GM20431 (cell line): ENCODE results near the gene OR10G2.
"Not testable (repeated sequence)": the region's sequence is repeated elsewhere in the genome, so short reads cannot be mapped to it uniquely, and the experiment has no call there.

Experiments used
- in situ Hi-C: fragments of 300-500 bp; cut with MseI, MboI; formaldehyde crosslinking; loops from one replicate; pipeline ENCODE4 v1.15.0; 2020; ENCODE audit warnings: low sequenced_read_pairs; ENCODE audit not compliant: unreplicated experiment

The OR10G2 gene

DNA sequence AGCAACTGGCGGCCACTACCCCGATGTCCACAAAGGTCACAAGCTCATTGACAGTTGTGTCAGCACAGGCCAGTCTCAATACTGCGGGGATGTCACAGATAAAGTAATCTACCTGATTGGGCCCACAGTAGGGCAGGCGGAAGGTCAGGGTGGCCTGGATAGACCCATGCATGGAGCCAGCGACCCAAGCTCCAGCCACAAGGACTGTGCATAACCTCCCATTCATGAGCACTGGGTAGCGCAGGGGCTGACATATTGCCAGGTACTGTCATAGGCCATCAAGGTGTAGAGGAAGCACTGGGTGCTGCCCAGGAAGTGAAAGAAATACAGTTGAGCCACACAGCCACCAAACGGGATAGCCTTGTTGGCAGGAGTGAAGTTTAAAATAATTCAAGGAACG lies 32.6 kb downstream of the OR10G2 start:
- in situ Hi-C loops = not testable (repeated sequence)

DNA sequence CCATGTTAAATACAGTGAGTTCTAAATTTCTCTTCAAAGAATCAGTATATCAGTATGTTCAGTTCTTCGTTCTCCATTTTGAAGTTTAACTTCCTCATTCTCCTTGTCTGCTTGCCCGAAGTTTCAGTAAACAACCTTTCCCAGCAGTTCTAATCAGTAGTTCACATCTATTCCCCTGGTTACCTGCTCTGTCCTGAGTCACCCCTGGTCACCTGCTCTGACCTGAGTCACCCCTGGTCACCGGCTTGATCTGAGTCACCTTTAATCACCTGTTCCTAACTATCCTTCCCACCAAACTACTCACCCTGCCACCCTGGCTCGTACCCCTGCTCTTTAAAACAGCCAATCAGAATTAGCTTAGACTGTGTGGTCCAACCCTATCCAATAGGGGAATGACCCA lies 45.4 kb downstream of the OR10G2 start:
- in situ Hi-C loops = no loop called here
